NCI-H2081 (cell line): ENCODE data around the gene EXOC3L4.
"Not testable (repeated sequence)": the region's sequence is repeated elsewhere in the genome, so short reads cannot be mapped to it uniquely, and the experiment has no call there.

Source experiments
- DNase-seq, 2 experiments: peaks; one replicate each; lab custom pipeline; 2025; lab: John Stamatoyannopoulos, UW

The EXOC3L4 gene

DNA sequence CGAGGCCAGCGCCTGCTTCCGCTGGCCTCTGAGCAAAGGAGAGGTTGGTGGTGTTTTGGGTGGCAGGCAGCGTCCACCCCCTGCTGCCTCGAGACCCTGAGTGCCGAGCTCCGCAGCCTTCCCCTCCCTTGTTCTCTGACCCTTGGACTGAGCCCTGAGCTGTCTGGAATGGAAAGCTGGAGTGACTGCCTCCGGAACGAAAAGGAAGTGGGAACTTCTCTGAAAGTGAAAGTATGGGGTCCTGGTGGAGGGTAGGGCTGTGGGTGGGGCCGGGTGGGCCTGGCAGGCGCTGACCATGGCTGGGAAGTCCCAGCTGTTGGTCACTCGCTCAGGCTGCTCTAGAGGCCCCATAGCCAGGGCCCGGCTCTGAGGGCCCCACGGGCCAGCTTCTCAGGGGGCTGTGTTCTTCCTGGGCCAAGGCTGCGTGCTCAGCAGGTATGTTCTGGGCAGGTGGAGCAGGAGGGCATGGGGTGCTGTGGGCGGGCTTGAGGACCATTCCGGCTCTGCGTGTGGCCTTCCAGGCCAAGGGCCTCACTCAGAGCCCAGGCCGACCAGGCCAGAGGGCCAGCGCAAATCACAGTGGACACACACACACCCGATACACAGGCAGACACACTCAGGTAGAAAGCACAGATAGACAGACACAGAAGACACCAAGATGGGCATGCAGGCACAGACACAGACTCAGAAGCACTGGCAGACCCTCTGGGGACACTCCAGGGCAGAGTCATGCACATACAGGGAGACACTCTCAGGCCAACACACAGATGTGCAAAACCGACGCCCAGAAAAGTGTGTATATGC lies at the start of gene EXOC3L4:
TSS of gene EXOC3L4 (plus strand) at position 320 of the 804 bp plus-strand sequence. CDS start 5,495 bp downstream, outside the sequence.
- no peak for DNase-seq

DNA sequence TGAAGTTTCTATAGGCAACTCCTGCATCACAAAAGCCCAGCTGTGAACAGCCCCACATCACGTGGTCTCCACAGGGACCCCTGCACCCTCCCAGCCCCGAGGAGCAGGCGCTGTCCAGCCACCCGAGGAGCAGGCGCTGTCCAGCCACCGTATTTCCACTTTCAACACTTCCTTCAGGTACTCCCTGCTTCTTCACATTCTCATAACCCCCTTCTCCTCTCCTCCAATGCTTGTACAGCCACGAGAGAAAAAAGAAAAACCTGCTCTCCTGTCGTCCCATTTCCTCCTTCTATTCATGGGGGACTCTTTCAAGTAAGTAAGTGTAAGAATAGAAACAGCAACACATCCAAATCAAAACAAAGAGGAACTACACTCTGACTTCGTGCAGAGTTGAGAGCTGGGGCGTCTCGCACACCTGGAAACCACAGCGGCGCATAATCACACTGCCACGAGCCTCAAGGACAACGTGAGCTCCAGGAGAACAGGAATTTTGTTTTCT lies 49.1 kb upstream of the EXOC3L4 start:
- DNase-seq: no peak

DNA sequence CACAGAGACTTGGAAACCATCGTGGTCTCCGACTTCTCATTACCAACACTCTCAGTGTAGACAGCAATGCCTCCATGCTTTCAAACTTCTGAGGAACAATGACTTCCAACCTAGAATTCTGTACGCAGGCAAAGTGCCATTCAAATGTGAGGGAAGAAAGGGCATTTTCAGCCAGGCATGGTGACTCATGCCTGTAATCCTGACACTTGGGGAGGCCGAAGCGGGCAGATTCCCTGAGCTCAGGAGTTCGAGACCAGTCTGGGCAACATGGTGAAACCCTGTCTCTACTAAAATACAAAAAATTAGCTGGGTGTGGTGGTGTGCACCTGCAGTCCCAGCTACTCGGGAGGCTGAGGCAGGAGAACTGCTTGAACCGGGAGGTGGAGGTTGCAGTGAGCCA lies 47.1 kb upstream of the EXOC3L4 start:
- not testable (repeated sequence) for DNase-seq

DNA sequence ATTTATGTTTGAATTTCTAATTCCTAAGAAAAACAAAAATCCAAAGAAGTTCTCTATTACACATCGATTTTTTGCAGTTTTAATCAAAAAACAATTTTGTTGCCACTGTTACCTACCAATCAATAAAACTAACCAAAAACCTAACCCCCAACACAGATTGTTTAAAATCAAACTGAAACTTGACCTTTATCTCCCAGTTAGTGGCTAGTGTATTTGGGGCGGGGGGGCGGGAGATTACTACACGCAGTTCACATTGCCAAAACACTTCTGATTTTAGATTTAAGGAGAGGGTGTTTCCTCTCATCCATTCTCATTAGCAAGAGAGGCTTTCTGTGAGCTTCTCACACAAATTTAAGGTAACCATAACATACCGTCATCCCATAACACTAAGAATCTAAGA lies 43.6 kb upstream of the EXOC3L4 start:
- no peak for DNase-seq

DNA sequence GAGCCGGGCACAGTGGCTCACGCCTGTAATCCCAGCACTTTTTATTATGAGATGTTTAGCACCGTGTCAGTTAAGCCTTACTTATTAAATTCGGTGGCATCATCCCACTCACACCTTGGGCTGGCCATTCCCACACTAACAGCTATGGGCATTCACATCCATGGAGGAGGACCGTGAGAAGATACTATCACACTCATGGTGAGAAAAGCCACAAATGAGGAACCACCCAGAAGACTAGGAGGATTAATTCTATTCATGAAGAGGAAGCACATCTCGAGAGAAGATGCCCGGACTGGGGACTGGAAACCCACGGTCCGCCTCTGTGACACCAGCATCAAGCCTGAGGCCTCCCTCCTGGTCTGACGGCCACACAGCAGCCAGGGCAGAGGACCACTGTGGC lies 42.1 kb upstream of the EXOC3L4 start:
- no peak for DNase-seq

DNA sequence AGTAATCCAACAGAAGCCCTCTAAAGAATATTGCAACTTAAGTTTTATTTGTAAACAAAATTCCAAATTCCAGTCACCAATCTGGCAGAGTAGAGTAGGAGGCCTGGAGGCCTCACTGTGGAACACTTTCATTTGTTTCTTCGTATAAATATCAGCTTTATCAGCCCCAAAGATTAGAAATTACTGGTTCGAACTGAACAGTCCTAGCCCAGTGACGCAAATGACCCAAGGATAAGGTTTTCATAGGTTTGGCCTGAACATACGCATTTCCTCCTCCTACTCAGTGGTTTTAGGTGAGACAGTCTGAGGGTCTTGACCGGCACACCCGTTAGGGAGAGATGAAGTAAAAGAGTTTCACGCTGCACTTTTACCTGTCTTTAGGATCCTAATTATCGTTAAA lies 38.8 kb upstream of the EXOC3L4 start:
- no peak for DNase-seq

DNA sequence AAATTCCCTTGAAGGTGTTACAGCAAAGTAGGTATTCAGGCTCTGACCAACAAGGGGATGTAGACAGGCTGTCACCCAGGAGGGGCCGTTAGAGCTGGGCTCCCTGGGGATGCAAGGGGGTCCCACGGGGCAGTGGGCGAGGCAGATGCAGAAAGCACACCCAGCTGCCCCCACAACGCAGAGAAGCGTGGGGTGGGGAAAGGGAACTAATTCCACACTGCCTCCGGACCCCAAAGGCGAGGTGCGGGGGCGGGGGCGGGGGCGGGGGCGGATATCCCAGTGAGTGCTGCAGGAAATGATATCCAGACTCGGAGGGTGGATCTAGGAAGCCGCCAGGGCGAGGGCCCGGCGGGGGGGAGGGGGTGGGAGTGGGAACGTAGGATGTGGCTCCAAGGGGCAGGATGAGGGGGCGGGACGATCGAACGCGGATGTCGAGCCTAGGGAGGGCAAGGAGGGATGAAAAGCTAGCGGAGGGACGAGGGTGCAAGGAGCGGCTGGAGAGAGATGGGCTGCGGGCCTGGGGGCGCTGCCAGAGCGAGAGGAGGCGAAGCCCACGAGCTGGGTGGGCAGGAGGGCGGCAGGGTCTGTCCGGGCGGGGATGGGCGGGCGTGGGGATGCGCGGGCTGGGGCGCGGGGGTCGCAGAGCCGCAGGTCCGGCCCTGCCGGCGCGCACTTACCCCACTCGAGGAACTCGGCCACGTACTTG lies 38.0 kb upstream of the EXOC3L4 start:
- peak; percentile 78 to 85 for DNase-seq

DNA sequence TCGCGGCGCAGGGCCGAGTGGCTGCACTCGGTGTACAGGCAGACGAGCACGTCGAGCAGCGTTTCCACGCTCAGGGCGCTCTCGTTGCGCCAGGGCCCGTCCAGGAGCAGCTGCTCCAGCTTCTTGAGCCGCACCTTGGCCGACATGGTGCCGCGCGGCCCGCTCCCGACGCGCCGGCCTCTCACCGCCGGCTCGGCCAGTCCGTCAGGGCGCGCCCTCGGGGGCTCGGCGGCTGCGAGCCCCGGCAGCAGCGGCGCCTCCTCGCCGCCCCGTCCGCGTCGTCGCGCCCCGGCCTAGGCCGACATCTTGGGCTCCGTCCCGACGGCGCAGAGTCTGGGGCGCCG lies 37.5 kb upstream of the EXOC3L4 start:
- peak in 1 of 2 experiments; percentile 51 for DNase-seq

DNA sequence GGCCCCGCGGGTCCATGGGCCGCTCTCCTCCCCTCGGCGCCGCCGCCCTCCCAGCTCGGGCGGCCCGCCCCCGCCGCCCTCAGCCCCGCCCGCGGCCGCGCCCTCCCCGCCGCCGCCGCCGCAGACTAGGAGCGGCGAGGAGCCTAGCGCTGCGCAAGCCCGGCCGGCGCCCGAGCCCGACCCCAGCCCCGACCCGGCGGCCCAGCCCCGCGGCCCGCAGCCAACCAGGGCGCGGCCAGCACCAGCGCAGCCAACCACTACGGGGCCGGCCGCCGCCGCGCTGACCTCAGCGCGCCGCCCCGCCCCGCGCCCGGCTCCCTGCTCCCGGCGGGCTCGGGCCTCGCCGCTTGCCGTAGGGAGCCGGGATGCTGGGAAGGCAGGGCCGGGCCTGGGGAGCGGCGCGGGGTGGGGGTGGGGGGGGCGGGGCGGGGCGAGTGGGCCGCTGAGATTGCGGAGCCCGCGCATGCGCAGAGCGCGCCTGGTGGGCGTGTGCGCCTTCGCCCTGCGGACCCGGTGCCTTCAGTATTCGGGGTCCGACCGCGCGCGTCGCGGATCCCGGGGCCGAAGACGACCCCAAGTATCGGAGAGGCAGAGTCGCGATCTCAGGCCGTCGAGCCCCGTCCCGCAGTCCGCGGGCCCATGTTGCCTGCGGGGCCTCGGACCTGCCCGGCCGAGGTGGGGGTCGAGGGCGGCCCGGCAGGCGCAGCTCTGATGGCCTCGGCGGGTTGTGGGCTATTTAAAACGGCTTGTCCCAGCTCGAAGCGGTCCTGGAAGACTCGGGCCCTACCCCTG lies 37.0 kb upstream of the EXOC3L4 start, which contains the start of gene CDC42BPB:
TSS of gene CDC42BPB (minus strand) at position 178 of the 792 bp plus-strand sequence. CDS start 376 bp downstream, outside the sequence.
- peak; percentile 92 to 96 for DNase-seq

DNA sequence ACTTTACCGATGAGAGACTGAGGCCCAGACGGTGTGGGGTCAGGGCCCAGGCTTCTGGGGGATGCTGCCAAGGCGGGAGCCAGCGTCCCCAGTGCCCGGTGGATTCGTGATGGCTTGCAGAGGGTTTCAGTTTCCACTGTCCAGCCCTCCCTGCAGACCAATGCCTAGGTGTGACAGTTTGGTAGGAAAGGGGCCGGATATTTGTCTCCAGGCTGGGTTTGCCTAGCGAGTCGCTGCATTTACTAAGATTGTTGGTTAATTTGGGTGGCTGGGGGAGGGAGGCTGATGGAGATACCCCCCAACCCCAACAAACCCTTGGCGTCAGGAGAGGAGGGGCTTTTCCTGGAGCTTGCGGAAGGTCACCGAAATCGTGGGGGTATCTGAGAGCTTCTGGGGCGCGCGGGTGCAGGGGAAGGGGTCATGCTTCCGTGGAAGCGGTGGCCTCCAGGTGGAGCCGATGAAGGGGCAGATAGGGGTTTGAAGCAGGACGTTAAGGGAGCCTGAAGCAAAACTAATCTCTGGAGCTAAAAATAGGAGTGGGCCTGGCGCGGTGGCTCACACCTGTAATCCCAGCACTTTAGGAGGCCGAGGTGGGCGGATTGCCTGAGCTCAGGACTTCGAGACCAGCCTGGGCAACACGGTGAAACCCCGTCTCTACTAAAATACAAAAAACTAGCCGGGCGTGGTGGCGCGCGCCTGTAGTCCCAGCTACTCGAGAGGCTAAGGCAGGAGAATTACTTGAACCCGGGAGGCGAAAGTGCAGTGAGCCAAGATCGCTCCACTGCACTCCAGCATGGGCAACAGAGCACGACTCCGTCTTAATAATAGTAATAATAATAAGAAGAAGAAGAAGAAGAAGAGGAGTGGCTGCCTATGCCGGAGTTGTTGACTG lies 36.1 kb upstream of the EXOC3L4 start:
- no peak for DNase-seq

DNA sequence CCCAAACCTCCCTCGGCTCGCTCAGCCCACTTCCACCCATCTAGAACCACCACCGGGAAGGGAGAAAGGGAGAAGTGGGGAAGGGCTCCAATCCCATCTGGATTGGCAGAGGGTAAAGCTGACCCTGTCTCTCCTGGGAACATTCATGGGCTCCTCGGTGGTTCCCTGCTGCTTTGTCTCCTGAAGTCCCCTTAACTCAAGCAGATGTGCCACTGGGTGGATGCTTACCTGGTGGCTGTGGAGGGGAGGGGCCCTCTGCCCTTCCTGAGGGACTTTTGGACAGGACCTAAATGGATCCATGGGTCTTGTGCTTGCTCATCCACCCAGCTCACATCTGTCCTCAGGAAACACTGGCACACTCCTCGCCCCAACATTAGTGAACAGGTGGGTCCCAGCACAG lies 35.0 kb upstream of the EXOC3L4 start:
- no peak for DNase-seq

DNA sequence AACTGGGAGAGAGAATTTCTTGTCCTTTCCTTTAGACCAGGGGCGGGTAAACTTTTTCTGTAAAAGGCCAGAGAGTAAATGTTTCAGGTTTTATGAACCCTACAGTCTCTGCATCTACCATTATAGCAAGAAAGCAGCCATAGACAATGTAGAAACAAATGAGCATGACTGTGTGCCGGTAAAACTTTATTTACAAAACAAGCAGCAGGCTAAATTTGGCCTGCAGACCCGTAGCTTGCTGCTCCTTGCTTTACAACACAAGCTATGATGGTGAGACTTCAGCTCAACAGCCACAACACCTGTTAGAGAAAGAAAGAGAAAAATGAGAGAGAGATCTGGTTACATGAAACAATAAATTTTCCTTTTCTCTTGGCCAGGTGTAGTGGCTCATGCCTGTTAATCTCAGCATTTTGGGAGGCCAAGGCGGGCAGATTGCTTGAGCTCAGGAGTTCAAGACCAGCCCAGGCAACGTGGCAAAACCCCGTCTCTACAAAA lies 33.0 kb upstream of the EXOC3L4 start:
- no peak for DNase-seq

DNA sequence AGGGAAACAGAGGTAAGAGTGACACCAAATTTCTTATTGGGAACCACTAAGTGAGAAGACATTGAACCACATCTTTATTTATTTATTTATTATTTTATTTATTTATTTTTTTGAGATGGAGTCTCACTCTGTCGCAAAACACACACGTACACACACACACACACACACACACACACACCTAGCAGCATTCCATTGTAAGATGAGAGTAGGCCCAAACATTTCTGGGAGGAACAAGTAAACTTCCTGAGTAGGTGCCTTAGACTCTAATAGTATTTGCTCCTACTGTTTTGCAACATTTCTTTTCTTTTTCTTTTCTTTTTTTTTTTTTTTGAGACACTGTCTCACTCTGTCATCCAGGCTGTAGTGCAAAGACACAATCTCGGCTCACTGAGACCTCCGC lies 30.1 kb upstream of the EXOC3L4 start:
- no peak for DNase-seq

DNA sequence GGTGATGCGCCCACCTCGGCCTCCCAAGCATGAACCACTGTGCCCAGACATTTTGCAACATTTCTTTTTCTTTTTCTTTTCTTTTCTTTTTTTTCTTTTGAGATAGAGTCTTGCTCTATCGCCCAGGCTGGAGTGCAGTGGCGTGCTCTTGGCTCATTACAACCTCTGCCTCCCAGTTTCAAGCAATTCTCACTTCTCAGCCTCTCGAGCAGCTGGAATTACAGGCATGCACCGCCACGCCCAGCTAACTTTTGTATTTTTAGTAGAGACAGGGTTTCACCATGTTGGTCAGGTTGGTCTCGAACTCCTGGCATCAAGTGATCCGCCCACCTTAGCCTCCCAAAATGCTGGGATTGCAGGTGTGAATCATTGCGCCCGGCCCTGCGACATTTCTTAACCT lies 29.5 kb upstream of the EXOC3L4 start:
- DNase-seq: no peak

DNA sequence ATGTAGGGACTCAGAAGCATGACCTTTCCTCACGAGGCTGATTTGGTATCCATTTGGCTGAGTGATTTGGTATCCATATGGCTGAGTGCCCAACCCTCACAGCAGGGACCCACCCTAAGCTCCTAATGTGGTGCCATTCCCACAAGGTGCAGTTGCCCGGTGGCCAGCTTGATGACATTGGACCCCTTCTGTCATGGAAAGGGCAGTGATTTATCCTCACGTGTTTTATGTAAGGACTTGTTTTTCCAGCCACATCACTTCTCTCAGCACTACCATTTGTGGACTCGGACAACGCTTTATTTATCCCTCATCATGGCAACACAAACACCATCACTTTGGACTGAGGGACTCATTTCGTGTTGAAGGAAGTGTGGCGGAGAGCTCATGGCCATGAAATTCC lies 28.7 kb upstream of the EXOC3L4 start:
- no peak for DNase-seq

DNA sequence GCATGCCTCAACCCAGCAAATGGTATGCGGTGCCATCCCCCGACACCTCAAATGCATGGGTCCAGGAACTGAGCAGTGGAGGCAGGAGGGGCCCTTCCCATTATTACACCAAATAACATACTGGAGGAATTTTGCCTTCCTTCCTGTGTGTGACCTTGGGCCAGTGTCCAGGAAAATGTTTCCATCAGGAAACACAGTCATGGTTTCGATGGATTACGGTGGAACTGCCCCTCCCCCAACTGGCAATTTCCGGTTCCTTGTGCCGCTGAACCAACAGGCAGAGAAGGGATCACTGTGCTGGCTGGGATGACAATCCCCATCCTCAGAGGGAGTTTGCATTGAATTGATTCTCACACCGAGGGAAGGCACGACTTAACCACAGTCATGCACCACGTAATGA lies 28.1 kb upstream of the EXOC3L4 start:
- DNase-seq: no peak

DNA sequence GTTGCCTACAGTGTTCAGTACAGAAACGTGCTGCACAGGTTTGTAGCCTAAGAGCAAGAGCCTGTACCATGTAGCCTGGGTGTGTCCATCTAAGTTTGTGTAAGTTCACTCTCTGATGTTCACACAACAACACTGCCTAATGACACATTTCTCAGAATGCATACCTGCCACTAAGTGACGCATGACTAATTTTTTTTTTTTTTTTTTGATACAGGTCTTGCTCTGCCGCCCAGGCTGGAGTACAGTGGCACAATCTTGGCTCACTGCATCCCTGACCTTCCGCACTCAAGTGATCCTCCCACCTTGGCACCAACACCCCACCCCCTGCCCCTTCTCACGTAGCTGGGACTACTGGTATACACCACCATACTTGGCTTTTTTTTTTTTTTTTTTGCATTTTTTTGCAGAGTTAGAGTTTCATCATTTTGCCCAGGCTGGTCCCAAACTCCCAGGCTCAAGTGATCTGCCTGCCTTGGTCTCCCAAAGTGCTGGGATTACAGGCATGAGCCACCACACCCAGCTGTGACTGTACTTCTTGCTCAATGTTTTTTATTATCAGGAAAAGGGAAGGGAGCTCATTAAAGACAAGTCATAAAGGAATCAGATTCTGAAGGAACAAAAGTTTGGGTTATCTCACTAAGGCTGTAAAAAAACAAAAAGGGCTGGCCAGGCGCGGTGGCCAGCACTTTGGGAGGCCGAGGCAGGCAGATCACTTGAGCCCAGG lies 27.1 kb upstream of the EXOC3L4 start:
- no peak for DNase-seq

DNA sequence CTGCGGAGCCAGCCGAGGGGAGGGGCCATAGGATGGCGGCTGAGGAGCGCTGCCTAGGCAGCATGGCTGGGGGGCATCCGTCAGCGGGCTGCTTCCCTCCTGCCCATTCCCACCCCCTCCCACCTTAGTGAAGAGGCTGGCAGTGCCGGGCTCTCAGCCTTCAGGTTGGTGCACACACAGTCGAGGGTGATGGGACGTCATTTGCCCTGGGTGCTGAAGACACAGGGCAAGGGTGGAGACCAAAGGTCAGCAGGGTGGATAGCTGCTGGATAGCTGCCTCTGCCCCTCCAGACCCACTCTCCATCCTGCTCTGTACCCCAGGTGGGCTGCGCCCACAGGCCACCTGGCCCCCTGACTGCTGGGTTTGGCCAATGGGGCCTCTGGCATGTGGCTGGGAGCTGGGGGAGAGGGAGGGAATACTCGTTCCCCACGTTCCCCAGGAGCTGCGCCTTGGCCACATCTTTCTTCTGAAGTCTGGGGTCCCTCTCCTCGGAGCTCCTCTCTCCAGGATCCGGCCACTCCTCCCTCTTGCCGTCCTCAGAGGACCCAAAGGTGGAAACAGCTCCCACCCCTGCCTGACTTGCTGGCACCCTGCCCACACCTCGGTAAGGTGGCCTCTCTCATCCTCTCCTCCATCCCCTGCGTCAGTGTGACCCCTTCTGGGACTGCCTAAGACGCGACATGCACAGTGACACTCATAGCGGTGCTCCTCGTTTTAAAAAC lies 26.0 kb upstream of the EXOC3L4 start:
- DNase-seq: no peak

DNA sequence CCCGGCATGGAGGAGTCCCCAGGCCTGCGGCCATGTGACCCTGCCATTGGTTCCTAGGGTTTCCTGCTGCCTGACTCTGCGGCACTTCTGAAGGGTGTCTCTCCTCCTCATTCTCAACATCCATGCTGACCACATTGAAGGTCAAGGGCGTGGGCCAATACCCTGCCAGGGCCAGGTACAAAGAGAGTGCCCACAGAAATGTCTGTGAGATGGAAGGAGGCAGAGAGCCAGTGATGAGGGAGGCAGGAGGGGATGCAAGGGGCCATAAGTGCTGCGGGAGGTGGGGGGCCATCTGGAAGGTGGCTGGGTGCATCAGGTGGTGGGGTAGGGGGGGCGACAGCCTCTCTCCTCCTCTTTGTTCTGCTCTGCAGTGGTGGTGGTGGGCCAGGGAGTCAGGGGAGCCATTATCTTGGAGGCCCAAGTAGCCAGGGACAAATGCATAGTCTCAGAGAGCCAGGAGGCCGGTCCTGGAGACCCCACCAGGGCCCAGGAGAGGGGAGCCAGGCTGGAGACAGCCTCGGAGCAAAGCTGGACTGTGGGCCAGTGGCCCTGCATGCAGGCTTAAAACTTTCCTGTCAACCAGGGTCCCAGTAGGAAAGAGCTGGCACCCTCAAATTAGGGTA lies 24.2 kb upstream of the EXOC3L4 start:
- no peak for DNase-seq
